Fibroblast of mammary gland (primary cell): ENCODE data around the gene CNNM1.
A peak's percentile ranks its signal among the peaks of the same experiment; 100 is the strongest.

Source experiments
- DNase-seq: peaks from one replicate; pipeline ENCODE4 v3.0.0-alpha.2; 2010; ENCODE audit warnings: low read depth
- H3K4me3 ChIP-seq: 2 replicates; pipeline ENCODE4 v1.5.1; 2011; ENCODE audit warnings: low read depth, mild to moderate bottlenecking, low read length, moderate library complexity; ENCODE audit not compliant: control insufficient read depth
- TF ChIP-seq, protein P1 (sequence below): conservative IDR thresholded peaks from 2 replicates; pipeline ENCODE4 v1.5.1; 2011; ENCODE audit warnings: low read depth, low read length, inconsistent platforms; ENCODE audit not compliant: control insufficient read depth, insufficient read depth

Gene CNNM1

DNA sequence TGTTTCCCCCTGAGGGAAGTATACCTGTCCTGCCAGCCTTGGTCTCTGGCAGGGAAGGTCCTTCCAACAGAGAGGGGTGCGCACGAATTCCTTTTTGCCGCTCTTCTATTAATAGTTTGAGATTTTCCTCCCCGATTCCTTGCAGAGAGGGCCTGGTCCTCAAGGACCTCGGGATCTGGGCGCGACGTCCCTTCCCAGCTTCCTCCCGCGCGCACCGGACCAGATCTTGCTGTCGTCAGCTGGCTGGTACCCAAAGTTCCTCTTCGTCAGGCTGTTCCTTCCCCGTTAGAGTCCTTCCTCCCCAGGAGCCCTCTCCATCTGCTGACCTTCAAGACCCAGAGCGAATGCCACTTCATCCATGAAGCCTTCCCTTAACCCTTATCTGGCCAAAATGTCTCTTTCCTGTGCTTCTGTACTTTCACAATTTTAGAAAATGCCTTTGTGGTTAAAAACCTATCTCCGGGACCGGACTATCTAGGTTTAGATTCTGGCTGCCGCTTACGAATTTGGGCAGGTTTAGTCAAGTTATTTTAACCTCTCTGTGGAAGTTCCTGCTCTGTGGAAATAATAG is 102.1 kb downstream of the CNNM1 start:
- DNase-seq = peak; percentile 66
- H3K4me3 ChIP-seq = peak overlapping the region; percentile 100
- TF ChIP-seq, protein P1, sequence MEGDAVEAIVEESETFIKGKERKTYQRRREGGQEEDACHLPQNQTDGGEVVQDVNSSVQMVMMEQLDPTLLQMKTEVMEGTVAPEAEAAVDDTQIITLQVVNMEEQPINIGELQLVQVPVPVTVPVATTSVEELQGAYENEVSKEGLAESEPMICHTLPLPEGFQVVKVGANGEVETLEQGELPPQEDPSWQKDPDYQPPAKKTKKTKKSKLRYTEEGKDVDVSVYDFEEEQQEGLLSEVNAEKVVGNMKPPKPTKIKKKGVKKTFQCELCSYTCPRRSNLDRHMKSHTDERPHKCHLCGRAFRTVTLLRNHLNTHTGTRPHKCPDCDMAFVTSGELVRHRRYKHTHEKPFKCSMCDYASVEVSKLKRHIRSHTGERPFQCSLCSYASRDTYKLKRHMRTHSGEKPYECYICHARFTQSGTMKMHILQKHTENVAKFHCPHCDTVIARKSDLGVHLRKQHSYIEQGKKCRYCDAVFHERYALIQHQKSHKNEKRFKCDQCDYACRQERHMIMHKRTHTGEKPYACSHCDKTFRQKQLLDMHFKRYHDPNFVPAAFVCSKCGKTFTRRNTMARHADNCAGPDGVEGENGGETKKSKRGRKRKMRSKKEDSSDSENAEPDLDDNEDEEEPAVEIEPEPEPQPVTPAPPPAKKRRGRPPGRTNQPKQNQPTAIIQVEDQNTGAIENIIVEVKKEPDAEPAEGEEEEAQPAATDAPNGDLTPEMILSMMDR = no peak

GRCh38 chr10:99432047-99432446 is 102.9 kb downstream of the CNNM1 start:
- TF ChIP-seq, protein P1 = no peak
- DNase-seq = no peak
- H3K4me3 ChIP-seq = no peak overlapping the region

DNA sequence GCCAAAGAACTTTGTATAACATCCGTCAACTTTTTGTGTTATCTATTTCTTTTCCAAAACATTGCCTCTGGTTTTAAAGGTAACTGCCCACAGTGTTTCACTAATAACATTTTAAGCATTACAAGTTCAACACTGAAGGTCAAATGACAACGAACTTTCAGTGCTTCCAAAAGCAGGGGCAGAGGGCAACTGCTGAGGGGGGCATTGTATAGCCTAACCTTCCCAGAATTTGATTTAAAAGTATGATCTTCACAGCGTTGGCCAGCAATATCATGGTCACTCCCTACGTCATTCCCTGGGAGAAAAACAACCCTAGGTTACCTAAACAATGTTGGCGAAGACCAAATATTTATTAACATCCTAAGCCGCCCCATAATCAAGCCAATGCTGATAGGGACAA is 103.7 kb downstream of the CNNM1 start:
- no peak for DNase-seq
- TF ChIP-seq, protein P1 = no peak
- no peak overlapping the region for H3K4me3 ChIP-seq

GRCh38 chr10:99433378-99434020 is 104.3 kb downstream of the CNNM1 start:
- DNase-seq = peak; percentile 7
- TF ChIP-seq, protein P1 = peak; percentile 10
- no peak overlapping the region for H3K4me3 ChIP-seq

DNA sequence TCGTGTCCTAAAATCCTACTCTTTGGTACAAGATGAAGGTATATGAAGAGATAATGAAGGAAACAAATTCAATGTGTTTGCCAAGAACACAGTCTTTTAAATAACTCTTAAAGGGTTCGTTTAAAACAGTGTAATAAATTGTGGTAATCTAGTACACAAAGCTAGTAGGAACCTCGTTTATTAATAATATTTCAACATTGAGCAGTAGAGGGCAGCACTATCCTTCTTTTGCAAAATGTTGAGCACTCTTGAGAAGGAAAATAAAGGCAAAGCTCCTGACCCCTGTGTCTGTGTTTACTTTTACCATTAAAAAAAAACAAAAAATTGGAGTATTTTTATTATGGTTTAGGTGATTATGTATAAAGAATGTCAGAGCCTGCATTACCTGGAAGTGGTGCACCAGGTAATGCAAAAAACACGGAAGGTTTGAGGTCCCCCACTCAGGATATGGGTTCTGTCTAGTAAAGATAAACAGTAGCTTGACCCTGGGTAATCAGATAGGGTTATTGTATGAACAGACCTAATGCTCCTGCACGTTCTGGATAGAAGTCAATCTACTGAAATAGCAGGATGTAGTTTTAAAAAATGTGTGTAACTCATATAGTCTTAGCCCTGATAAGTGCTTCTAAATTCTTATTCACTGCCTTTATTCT is 107.0 kb downstream of the CNNM1 start:
- TF ChIP-seq, protein P1 = peak; percentile 51
- no peak overlapping the region for H3K4me3 ChIP-seq
- peak; percentile 59 for DNase-seq

DNA sequence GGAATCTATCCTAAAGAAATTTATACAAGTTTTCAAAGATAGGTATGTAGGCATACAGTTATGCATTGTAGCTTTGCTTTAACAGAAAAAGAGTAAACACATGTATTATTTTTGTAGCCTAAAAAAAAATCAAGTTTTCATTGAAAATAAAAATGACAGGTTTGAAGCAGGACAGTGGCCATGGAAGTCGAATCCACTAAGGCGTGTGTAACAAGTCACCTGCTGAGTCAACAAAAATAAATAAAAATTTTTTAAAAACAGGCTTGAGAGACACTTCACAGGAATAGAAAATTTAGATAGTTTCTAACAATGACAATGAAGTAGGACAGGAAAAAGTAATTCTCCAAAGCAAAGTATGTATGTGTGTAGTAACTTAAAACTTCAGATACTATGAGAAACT is 109.7 kb downstream of the CNNM1 start:
- DNase-seq = no peak
- TF ChIP-seq, protein P1 = no peak
- H3K4me3 ChIP-seq = no peak overlapping the region
